GM12874 (cell line): Measurements from ENCODE around the gene POLR3K.

Experiments
- CTCF ChIP-seq: IDR thresholded peaks from 2 replicates; pipeline ENCODE4 v1.5.1; 2011; ENCODE audit warnings: low read depth, mild to moderate bottlenecking, control low read depth, low read length, moderate library complexity; ENCODE audit not compliant: insufficient read depth

Gene POLR3K

GRCh38 chr16:55571-56136 lies 2.2 kb upstream of the POLR3K start:
- no peak for TF ChIP-seq CTCF

GRCh38 chr16:54237-54581 lies 801 bp upstream of the POLR3K start:
- no peak for TF ChIP-seq CTCF

GRCh38 chr16:50769-51591 lies 2.4 kb downstream of the POLR3K start:
- TF ChIP-seq CTCF, result no peak

- TF ChIP-seq CTCF, result no peak
Observed at GRCh38 chr16:47234-47633, 6.2 kb downstream of the POLR3K start.

GRCh38 chr16:45454-45853 lies 8.0 kb downstream of the POLR3K start:
- TF ChIP-seq CTCF, result no peak

- no peak for TF ChIP-seq CTCF
Observed at GRCh38 chr16:44655-45054, 8.8 kb downstream of the POLR3K start.

GRCh38 chr16:43294-43693 lies 10.1 kb downstream of the POLR3K start:
- TF ChIP-seq CTCF, result no peak
